Measurements from ENCODE around the gene TNP1.

Gene TNP1

DNA sequence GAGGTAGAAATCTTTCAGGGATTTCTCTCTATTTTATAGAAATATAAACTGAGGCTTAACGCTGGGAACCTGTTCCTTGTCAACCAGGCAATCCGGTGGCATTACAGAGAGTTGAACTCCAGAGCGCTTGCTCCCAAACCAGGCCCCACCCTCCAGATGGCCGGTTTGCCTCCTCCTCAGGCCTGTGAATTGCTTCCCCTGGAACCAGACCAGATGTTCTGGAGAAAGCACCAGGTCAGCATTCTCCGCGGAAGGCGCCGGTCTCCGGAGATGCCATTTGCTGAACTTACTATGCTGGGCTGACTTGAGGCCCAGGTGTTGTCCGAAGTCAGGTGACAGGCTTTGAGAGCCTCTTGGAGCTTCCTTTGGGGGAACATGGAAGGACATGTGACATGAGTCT is 17.2 kb downstream of the TNP1 start:
- H3K4me3 ChIP-seq (replicated peaks; ENCODE audit: low read depth, low read length) = no peak overlapping the region
- H3K27me3 ChIP-seq (replicated peaks; ENCODE audit: control insufficient read depth, insufficient read depth, low read length) = no peaks in the 10 kb centered on the region; the same call in 1 of the 2 replicates
- H3K36me3 ChIP-seq (ENCODE audit: control insufficient read depth, insufficient read depth, low read length) = no peaks in the 10 kb centered on the region
- DNase-seq (ENCODE audit: extremely low read depth, insufficient read length) = no peak
- TF ChIP-seq, protein P1, sequence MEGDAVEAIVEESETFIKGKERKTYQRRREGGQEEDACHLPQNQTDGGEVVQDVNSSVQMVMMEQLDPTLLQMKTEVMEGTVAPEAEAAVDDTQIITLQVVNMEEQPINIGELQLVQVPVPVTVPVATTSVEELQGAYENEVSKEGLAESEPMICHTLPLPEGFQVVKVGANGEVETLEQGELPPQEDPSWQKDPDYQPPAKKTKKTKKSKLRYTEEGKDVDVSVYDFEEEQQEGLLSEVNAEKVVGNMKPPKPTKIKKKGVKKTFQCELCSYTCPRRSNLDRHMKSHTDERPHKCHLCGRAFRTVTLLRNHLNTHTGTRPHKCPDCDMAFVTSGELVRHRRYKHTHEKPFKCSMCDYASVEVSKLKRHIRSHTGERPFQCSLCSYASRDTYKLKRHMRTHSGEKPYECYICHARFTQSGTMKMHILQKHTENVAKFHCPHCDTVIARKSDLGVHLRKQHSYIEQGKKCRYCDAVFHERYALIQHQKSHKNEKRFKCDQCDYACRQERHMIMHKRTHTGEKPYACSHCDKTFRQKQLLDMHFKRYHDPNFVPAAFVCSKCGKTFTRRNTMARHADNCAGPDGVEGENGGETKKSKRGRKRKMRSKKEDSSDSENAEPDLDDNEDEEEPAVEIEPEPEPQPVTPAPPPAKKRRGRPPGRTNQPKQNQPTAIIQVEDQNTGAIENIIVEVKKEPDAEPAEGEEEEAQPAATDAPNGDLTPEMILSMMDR (IDR thresholded peaks at IDR 0.05; ENCODE audit: insufficient read depth, low read length, poor library complexity, severe bottlenecking) = no peak

DNA sequence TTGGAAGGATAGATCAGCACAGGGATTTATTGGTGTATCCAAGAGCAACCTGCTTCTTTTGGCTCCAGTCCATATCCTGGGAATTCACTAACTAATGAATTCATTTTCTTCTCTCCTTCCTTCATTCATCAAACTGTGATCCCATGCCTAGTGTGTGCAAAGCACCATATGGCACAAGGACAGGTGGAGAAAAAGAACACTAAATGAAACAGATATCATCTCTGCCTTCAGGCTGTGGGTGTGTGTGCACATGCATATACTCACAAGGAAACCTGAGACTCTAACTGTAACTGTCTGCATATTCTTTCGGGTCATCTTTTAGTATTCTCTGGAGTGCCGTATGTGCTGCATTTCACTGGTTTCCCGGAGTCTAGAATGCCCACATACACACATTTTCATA is 20.2 kb downstream of the TNP1 start:
- Histone ChIP-seq H3K36me3 (ENCODE audit: control insufficient read depth, insufficient read depth, low read length) (no peaks in the 10 kb centered on the region), H3K4me3 (replicated peaks; ENCODE audit: low read depth, low read length) (no peak overlapping the region), H3K27me3 (replicated peaks; ENCODE audit: control insufficient read depth, insufficient read depth, low read length) (no peaks in the 10 kb centered on the region; the same call in 1 of the 2 replicates)
- TF ChIP-seq, protein P1 (IDR thresholded peaks at IDR 0.05; ENCODE audit: insufficient read depth, low read length, poor library complexity, severe bottlenecking) = no peak
- no peak for DNase-seq (ENCODE audit: extremely low read depth, insufficient read length)

- Histone ChIP-seq H3K4me3 (replicated peaks; ENCODE audit: low read depth, low read length) (no peak overlapping the region), H3K27me3 (replicated peaks; ENCODE audit: control insufficient read depth, insufficient read depth, low read length) (no peaks in the 10 kb centered on the region; the same call in 1 of the 2 replicates), H3K36me3 (ENCODE audit: control insufficient read depth, insufficient read depth, low read length) (no peaks in the 10 kb centered on the region)
- DNase-seq (ENCODE audit: extremely low read depth, insufficient read length) = no peak
- TF ChIP-seq, protein P1 (IDR thresholded peaks at IDR 0.05; ENCODE audit: insufficient read depth, low read length, poor library complexity, severe bottlenecking) = no peak
These were observed 21.7 kb downstream of the TNP1 start for GRCh38 chr2:216838151-216838550.

- TF ChIP-seq, protein P1 (IDR thresholded peaks at IDR 0.05; ENCODE audit: insufficient read depth, low read length, poor library complexity, severe bottlenecking) = no peak
- no peak for DNase-seq (ENCODE audit: extremely low read depth, insufficient read length)
- Histone ChIP-seq H3K36me3 (ENCODE audit: control insufficient read depth, insufficient read depth, low read length) (no peaks in the 10 kb centered on the region), H3K4me3 (replicated peaks; ENCODE audit: low read depth, low read length) (no peak overlapping the region), H3K27me3 (replicated peaks; ENCODE audit: control insufficient read depth, insufficient read depth, low read length) (no peaks in the 10 kb centered on the region; the same call in 1 of the 2 replicates)
These were observed 22.1 kb downstream of the TNP1 start for GRCh38 chr2:216837740-216838139.

DNA sequence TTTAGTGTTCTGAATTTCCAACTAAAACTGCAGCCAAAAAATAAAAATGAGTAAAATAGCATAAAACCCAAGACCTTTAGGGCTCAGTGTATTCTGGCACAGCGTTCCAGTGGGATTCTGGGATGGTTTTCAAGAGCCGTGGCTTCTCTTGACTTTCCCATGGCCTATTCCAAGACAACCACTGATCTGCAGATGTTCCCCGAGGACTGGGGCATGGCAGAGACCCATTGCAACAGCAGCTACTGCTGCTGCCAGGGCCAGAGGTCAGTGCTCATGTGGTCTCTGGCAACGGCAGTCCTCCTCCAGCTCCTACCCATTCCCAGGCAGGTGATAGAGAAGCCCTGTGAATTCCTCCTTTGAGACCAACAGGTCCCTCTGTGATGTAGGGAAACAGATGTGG is 26.8 kb downstream of the TNP1 start:
- Histone ChIP-seq H3K4me3 (replicated peaks; ENCODE audit: low read depth, low read length) (no peak overlapping the region), H3K36me3 (ENCODE audit: control insufficient read depth, insufficient read depth, low read length) (no peaks in the 10 kb centered on the region), H3K27me3 (replicated peaks; ENCODE audit: control insufficient read depth, insufficient read depth, low read length) (no peaks in the 10 kb centered on the region; the same call in none of the 2 replicates)
- TF ChIP-seq, protein P1 (IDR thresholded peaks at IDR 0.05; ENCODE audit: insufficient read depth, low read length, poor library complexity, severe bottlenecking) = no peak
- no peak for DNase-seq (ENCODE audit: extremely low read depth, insufficient read length)

DNA sequence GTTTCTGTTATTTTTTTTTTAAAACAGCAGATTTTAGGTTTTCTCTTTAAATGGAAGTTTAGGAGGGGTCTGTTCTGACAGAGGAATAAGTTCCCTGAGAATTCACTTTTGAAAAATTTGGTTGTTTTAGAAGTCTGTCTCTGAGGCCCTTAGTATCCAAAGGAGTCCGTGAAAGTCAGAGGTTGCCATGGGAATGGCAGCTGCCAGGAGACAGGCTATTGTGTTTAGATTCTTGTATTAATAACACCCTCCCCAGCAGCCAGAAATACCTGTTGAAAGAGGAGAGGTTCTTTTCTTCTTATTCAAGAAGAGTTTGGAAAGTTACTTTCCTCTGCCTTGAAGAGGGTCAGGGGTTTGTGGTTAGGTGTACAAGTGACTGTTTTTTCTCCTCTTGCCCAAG is 29.5 kb downstream of the TNP1 start:
- DNase-seq (ENCODE audit: extremely low read depth, insufficient read length) = no peak

More for the DNA sequence above, 29.5 kb downstream of the TNP1 start:
- Histone ChIP-seq H3K4me3 (replicated peaks; ENCODE audit: low read depth, low read length) (no peak overlapping the region), H3K36me3 (ENCODE audit: control insufficient read depth, insufficient read depth, low read length) (no peaks in the 10 kb centered on the region), H3K27me3 (replicated peaks; ENCODE audit: control insufficient read depth, insufficient read depth, low read length) (no peaks in the 10 kb centered on the region; the same call in none of the 2 replicates)
- TF ChIP-seq, protein P1 (IDR thresholded peaks at IDR 0.05; ENCODE audit: insufficient read depth, low read length, poor library complexity, severe bottlenecking) = no peak

Data from GM06990 (cell line).